HG03039 (cell line): ENCODE measurements around the gene TRHDE.

ENCODE experiments used
- ATAC-seq: cut with Tn5 transposase; IDR thresholded peaks from one replicate; pipeline ENCODE4 v1.9.1; 2021; ENCODE audit warnings: mild to moderate bottlenecking, moderate library complexity; ENCODE audit not compliant: unreplicated experiment

The TRHDE gene

GRCh38 chr12:72272091-72272661 is at the start of gene TRHDE:
TRHDE (plus strand) TSS chr12:72272370; CDS start chr12:72272644, 274 bp downstream.
- ATAC-seq = no peak

GRCh38 chr12:72226510-72226909 is 45.7 kb upstream of the TRHDE start:
- no peak for ATAC-seq

GRCh38 chr12:72228424-72228823 is 43.7 kb upstream of the TRHDE start:
- ATAC-seq = no peak

GRCh38 chr12:72230589-72230988 is 41.6 kb upstream of the TRHDE start:
- ATAC-seq = no peak

GRCh38 chr12:72234886-72235285 is 37.3 kb upstream of the TRHDE start:
- ATAC-seq = no peak

GRCh38 chr12:72236071-72236705 is 36.0 kb upstream of the TRHDE start:
- no peak for ATAC-seq

- ATAC-seq = no peak
These were observed 30.6 kb upstream of the TRHDE start for GRCh38 chr12:72241552-72241951.

- ATAC-seq = no peak
These were observed 29.2 kb upstream of the TRHDE start for GRCh38 chr12:72242946-72243345.

- ATAC-seq = no peak
These were observed 25.8 kb upstream of the TRHDE start for GRCh38 chr12:72246370-72246769.

- no peak for ATAC-seq
These were observed 21.8 kb upstream of the TRHDE start for GRCh38 chr12:72250346-72250745.

- no peak for ATAC-seq
These were observed 15.4 kb upstream of the TRHDE start for GRCh38 chr12:72256725-72257124.

- ATAC-seq = no peak
These were observed 10.3 kb upstream of the TRHDE start for GRCh38 chr12:72261885-72262284.

- ATAC-seq = no peak
These were observed 7.5 kb upstream of the TRHDE start for GRCh38 chr12:72264548-72265175.

- ATAC-seq = no peak
These were observed 4.2 kb upstream of the TRHDE start for GRCh38 chr12:72267974-72268373.

GRCh38 chr12:72268386-72268785 is 3.8 kb upstream of the TRHDE start:
- ATAC-seq = no peak

GRCh38 chr12:72269491-72269890 is 2.7 kb upstream of the TRHDE start:
- ATAC-seq = no peak

GRCh38 chr12:72270246-72270645 is 1.9 kb upstream of the TRHDE start:
- ATAC-seq = no peak

- no peak for ATAC-seq
These were observed 1.2 kb upstream of the TRHDE start for GRCh38 chr12:72270961-72271360.

GRCh38 chr12:72271451-72272090 is 599 bp upstream of the TRHDE start:
- ATAC-seq = no peak

GRCh38 chr12:72272731-72273498 is 745 bp downstream of the TRHDE start:
- no peak for ATAC-seq

- no peak for ATAC-seq
These were observed 1.3 kb downstream of the TRHDE start for GRCh38 chr12:72273499-72273837.
